HG02885 (cell line): ENCODE data around the gene CBFA2T3.
"Not testable (repeated sequence)": the region's sequence is repeated elsewhere in the genome, so short reads cannot be mapped to it uniquely, and the experiment has no call there.

Experiments used
- ATAC-seq: cut with Tn5 transposase; IDR thresholded peaks from one replicate; pipeline ENCODE4 v1.9.1; 2021; ENCODE audit warnings: mild to moderate bottlenecking; ENCODE audit not compliant: unreplicated experiment, poor library complexity

CBFA2T3 gene

GRCh38 chr16:88900662-88901052, 76.3 kb downstream of the CBFA2T3 start:
- no peak for ATAC-seq

GRCh38 chr16:88899901-88900661, 76.9 kb downstream of the CBFA2T3 start:
- ATAC-seq, result no peak

- ATAC-seq, result no peak
Measured at GRCh38 chr16:88897696-88898425, 79.1 kb downstream of the CBFA2T3 start.

- no peak for ATAC-seq
Measured at GRCh38 chr16:88896238-88897070, 80.6 kb downstream of the CBFA2T3 start.

DNA sequence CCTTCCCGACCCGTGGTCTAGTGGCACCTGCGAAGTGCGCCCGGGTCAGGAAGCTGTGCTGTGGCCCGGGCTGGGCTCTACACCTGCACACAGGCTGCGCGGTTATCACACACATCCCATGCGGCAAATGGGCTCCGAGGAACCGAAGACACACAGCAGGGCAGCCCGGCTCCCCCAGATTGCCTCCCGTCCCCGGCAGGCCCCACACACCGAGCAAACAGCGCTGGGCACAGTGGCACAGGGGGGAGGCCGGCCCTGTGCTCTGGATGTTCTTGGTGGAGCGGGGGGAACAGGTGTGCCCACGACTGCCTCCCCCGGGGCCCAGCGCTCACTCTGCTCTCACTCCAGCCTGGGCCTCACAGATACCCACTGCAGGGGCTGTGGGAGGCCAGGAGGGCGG, 81.7 kb downstream of the CBFA2T3 start:
- ATAC-seq, result no peak

DNA sequence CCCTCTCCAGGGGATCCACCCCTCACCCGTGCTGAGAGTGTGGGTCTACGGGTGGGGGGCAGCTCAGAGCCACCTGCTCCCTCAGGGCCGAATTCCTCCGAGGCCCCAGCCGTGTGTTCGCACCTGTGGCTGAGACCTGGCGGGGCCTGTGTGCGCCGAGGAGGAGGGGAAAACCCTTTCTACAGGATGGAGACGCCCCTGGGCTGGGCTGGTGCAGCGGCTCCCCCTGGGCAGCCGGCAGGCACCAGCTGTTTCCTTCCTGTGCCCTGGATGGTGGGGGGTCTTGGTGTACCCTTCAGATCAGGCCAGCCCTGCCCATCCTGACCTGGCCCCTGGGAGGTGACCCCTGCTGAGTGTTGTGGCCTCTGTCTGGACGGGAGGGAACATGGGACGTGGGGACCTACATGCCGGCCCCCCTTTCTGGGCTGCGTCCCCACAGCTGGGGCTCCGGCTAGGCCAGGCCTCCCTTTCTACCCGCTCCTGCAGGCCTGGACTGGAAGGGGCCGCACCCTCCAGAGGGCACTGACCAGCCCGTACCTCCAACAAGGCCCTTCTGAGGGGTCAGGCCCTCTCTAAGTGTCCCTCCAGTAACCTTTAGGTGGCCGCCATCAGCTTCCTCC, 82.2 kb downstream of the CBFA2T3 start:
- no peak for ATAC-seq

DNA sequence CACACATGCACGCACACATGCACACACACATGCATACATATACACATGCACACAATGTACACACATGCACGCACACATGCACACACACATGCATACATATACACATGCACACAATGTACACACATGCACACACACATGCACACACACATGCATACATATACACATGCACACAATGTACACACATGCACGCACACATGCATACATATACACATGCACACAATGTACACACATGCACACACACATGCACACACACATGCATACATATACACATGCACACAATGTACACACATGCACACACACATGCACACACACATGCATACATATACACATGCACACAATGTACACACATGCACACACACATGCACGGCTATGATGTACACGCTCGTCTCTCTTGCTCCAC, 82.7 kb downstream of the CBFA2T3 start:
- not testable (repeated sequence) for ATAC-seq

DNA sequence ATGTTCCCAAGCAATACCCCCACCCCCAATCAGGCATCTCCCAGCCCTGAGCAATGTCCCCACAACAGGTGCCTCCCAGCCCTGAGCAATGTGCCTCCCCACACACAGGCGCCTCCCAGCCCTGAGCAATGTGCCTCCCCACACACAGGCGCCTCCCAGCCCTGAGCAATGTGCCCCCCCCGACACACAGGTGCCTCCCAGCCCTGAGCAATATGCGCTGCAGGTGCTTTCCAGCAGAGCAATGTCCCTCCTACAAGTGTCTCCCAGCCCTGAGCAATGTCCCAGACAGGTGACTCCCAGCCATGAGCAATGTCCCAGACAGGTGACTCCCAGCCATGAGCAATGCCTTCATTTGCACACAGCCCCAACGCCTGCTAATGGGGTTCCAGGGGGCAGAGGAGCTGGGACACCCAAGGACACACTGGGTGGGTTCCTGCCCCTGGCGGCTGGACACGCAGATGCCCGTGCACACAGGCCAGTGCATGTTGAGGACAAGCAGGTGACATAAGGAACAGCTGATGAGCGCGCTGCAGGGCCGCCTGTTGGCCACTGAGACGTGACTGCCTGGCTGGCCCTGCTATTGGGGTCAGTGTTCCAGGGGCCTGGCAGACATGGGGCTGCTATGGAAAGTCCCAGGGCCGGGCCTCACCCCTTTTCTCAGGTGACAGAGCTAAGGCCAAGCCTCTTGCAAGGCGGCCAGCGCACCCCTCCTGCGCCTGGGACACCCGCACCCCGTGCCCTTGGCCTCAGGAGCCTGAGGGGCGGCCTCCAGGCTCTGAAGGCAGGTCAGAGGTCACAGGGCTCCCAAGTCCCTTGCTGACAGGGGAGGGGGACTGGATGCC, 83.7 kb downstream of the CBFA2T3 start:
- ATAC-seq, result no peak

DNA sequence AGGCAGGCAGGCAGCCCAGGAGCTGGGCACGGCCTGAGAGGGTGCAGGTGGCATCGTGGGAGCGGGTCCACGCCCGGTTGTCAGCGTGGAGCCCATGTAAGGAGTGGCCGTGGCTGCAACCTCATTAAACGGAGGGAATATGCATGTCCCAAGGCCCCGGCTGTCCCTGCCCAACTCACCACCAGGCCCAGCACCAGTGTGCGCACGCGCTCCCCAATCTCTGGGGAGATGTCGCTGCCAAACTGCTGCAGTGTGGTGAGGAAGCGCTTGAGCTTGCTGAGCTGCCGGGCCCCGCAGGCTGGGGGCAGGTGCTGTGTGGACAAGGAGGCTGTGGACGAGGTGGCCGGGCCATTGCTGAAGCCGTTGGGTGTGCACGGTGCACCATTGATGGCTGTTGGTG, 84.9 kb downstream of the CBFA2T3 start:
- no peak for ATAC-seq

GRCh38 chr16:88891083-88891482, 85.9 kb downstream of the CBFA2T3 start:
- no peak for ATAC-seq

- ATAC-seq, result not testable (repeated sequence)
Measured at GRCh38 chr16:88889702-88890352, 87.2 kb downstream of the CBFA2T3 start.

DNA sequence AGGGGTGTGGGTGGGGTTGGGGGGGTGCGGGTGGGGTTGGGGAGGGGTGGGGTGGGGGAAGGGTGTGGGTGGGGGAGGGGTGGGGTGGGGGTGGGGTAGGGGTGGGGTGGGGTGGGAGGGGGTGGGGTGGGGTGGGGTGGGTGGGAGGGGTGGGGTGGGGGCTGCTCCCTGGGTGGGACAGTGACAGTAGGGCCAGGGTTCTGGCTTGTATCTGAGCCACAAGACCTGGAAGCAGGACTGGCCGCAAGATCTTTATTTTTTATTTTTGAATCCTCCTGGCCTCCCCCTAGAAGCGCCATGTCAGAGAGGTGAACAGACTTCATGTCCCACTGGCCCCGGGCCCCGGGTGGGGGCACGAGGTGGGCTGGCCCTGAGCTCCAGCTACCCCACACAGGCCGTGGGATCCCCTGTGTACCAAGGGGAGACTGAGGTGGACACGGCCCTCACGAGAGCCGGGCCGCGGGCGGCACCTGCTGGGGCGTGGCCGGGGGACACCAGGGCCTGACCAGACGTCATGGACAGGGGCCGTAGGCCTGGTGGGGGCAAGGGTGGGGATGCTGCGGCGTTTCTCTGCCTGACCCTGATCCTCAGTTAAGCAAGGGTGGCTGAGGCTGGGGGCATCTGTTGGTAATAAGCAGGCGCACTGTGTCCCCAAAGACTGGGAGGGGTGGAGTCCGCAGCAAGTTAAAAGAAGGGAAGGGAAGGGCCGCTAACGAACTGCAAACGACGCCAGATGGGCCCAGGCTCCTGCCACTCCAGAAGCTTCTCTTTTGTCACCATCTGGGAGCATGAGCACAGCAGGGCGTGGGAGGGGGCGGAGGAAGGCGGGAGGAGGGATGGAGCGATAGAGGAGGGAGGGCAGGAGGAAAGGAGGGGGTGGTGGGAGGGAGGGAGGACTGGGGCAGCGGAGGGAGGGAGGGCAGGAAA, 88.3 kb downstream of the CBFA2T3 start:
- ATAC-seq, result no peak

GRCh38 chr16:88888057-88888456, 89.0 kb downstream of the CBFA2T3 start:
- no peak for ATAC-seq

DNA sequence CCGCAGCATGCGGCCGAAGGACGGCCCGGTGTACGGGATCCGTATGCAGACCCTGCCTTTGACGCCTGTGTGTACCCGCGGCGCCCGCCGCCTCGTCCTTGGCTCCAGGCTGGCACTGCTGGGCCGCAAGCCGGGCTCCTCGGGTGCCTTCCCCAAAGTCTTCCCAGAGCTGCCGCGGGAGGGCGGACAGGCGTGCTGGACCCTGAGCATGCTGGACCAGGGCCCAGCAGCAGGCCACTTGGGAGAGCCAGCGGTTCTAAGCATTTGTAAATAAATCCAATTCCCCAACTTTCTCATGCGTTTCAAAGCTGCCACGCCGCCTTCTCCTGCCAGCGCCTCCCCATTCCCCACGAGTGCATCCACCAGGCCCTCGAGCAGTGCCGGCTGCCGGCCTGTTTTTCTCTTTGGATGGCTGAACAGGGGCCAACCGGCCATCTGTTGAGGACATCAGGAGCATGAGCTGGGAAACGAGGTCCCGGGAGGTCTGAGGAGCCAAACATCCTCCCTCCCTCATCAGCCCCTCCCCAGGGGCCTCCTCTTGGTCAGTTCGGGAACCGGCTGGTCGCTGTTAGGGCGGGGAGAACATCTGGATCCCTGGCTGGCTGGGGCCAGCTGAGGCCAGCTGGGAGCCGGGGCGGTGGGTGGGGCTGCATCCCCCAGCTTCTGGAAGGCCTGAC, 90.0 kb downstream of the CBFA2T3 start:
- no peak for ATAC-seq

DNA sequence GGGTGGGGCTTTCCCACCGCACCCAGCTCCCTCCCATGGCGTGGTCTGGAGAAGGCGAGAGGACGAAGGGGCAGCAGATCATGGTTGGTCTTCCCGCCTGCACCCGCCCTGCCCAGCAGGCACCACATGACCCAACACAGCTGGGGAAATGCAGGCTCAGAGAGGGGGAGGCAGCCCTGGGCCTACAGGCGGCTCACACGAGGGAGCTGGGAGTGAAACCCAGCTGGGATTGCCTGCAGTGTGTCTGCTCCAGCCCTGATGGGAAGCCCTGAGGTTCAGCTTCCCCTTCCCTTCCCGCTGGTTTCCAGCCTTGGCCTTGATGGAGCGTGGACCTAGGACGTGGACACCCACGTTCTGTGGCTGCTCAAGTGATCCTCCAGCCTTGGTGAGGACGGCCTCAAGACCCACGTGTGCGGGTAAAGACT, 90.6 kb downstream of the CBFA2T3 start:
- no peak for ATAC-seq

DNA sequence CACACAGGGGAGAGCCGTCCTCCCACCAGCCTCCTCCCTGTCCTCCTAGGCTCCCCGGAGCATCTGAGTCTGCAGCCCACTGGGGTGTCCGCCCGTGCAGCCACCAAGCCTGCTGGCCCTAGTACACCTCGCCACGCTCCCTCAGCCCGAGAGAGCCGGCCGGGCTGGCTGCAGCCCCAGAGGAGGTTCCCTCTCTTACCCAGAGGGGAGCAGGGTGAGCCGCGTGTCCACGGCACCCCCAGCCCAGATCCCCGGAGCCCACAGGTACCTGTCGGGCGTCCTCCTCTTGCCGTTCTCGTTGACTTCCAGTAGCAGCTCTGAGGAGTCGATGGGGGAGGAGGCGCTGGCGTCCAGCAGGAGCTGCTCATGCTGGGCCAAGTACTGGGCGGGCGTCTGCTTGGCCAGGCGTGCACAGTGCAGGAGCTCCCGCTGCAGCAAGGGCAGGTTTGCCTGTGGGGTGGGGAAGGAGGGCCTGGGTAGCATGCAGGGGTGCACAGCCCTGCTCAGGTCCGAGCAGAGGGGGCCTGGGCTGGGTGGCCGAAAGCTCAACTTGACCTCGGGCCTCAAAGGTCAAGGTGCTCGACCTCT, 91.2 kb downstream of the CBFA2T3 start:
- ATAC-seq, result no peak

GRCh38 chr16:88884569-88885271, 92.3 kb downstream of the CBFA2T3 start:
- ATAC-seq, result no peak
